H1 (cell line): Measurements from ENCODE around the gene SLC20A1. TPM values are rescaled to one million over a fixed set of nuclear protein-coding genes. Genes with fewer than 3 reads are reported as not detected.

Experiments used
- ATF3 ChIP-seq: IDR thresholded peaks from 2 replicates; pipeline ENCODE4 v1.6.1; 2011; ENCODE audit warnings: low read depth, mild to moderate bottlenecking, low read length; ENCODE audit not compliant: insufficient read depth
- CREB1 ChIP-seq: IDR thresholded peaks from 2 replicates; pipeline ENCODE4 v1.6.1; 2012; ENCODE audit warnings: inconsistent platforms
- NRF1 ChIP-seq: IDR thresholded peaks from 2 replicates; pipeline ENCODE4 v1.6.1; 2011; ENCODE audit warnings: mild to moderate bottlenecking, low read depth, low read length, improper control_type of control experiment
- SP4 ChIP-seq: IDR thresholded peaks from 2 replicates; pipeline ENCODE4 v1.6.1; 2012; ENCODE audit warnings: low read length, inconsistent platforms
- polyA plus RNA-seq, 7 experiments: library from polyadenylated mRNA; depleted of rRNA in 3 of 7; stranded (reverse) in 5 of 7; unstranded in 2 of 7; fragments of >200 nt in 5 of 7; fragments of 200-250 nt in 2 of 7; gene quantifications; 1 replicate in 5 of 7; 2 replicates in 1 of 7; 4 replicates in 1 of 7; pipeline versions ENCODE4 v1.2.1 to v1.2.3, GENCODE V29; 2011 to 2013; ENCODE audit warnings: missing spikeins in 2 of 7, mixed read lengths in 2 of 7
- total RNA-seq: library from RNA; stranded (reverse); fragmentation: NEBNext Ultra II Directional; extraction: Animal tissue kit (Norgen Biotek cat#: 25700); gene quantifications from 2 replicates; pipeline ENCODE4 v1.2.1, GENCODE V29; 2021

The SLC20A1 gene
- total and polyA plus RNA-seq, 2 of the 8 experiments (the other 6 are each of a cell fraction or from before 2014, with no cell fraction given), result 42.6 to 105 TPM

DNA sequence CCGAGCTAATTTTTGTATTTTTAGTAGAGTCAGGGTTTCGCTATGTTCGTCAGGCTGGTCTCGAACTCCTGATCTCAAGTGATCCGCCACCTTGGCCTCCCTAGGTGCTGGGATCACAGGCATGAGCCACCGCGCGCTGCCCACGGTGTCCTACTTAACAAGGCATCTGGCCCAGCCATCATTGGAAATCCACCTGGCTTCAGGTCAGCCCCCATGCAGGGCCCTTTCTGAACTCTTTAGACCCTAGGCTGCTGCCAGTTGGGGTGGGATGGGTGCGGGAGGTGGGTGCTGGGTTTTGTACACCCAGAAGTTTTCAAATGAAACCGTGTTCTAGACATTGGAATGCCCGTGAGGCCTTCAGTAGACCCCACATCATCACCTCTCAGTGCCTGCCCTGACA, 48.4 kb downstream of the SLC20A1 start (continued):
- TF ChIP-seq NRF1 (no peak), ATF3 (no peak), CREB1 (no peak), SP4 (no peak)
